Body of pancreas (tissue), 4 donors: ENCODE results near the gene DNAI1. TPM values are rescaled to one million over a fixed set of nuclear protein-coding genes. Genes with fewer than 3 reads are reported as not detected.
"Not testable (repeated sequence)": the region's sequence is repeated elsewhere in the genome, so short reads cannot be mapped to it uniquely, and the experiment has no call there.

ENCODE experiments used
- ATAC-seq: fragments of 150-250 bp; one replicate; pipeline ENCODE4 v1.9.1; 2016
- DNase-seq, 4 donors: peaks; one replicate each; pipeline ENCODE4 v3.0.0-alpha.2; 2019
- H3K27ac ChIP-seq, 4 donors: fragments of 200-600 bp; sonication (generic); 1 replicate in 3 of 4; 2 replicates in 1 of 4; pipeline versions ENCODE4 v1.5.1 to v1.6.1; 2016 to 2019; ENCODE audit warnings: mild to moderate bottlenecking in 1 of 4, mixed read lengths in 1 of 4, moderate library complexity in 1 of 4
- H3K27me3 ChIP-seq, 2 donors: fragments of 200-600 bp; sonication (generic); one replicate each; pipeline ENCODE4 v1.6.0; 2016; ENCODE audit warnings: mild to moderate bottlenecking in 1 of 2
- H3K36me3 ChIP-seq, 2 donors: fragments of 200-600 bp; sonication (generic); replicated peaks in 1 of 2; 2 replicates each; pipeline ENCODE4 v1.5.1; 2016; ENCODE audit warnings: low read depth in 2 of 2; ENCODE audit not compliant: insufficient read depth in 1 of 2
- H3K4me1 ChIP-seq: fragments of 200-600 bp; sonication (generic); one replicate; pipeline ENCODE4 v1.6.0; 2016
- H3K4me3 ChIP-seq, 2 donors: fragments of 200-600 bp; sonication (generic); 1 replicate in 1 of 2; 2 replicates in 1 of 2; pipeline ENCODE4 v1.5.1; 2016 to 2019
- H3K9me3 ChIP-seq, 3 donors: fragments of 200-600 bp; sonication (generic); 1 replicate in 2 of 3; 2 replicates in 1 of 3; pipeline ENCODE4 v1.5.1; 2016
- CTCF ChIP-seq, 7 experiments: fragments of 450-650 bp in 4 of 7; fragments of 200-600 bp in 3 of 7; sonication (generic) in 3 of 7; IDR thresholded peaks; one replicate each; pipeline ENCODE4 v1.5.1; 2016 to 2019; ENCODE audit warnings: antibody characterized with exemption in 7 of 7
- POLR2A ChIP-seq, 3 donors: fragments of 450-650 bp; IDR thresholded peaks; one replicate each; pipeline ENCODE4 v1.6.1; 2016; ENCODE audit warnings: antibody characterized with exemption in 3 of 3, mild to moderate bottlenecking in 2 of 3
- WGBS, 2 donors: methylation state at CpG; one replicate each; pipeline ENCODE4 v1.1.5; 2017; 5-methylcytosine and 5-hydroxymethylcytosine counted together
- intact Hi-C: fragments of 100-400 bp; cut with DNase I; formaldehyde crosslinking; loops from one replicate; pipeline ENCODE4 v1.15.1; 2023
- total RNA-seq, 2 donors: library from RNA; depleted of rRNA; stranded (reverse); fragments of >200 nt; gene quantifications; one replicate each; pipeline ENCODE4 v1.1.0, GENCODE V29; 2016

DNAI1 gene
- total RNA-seq, 2 donors from 2014 or later = 0.99 to 2.1 TPM

DNA sequence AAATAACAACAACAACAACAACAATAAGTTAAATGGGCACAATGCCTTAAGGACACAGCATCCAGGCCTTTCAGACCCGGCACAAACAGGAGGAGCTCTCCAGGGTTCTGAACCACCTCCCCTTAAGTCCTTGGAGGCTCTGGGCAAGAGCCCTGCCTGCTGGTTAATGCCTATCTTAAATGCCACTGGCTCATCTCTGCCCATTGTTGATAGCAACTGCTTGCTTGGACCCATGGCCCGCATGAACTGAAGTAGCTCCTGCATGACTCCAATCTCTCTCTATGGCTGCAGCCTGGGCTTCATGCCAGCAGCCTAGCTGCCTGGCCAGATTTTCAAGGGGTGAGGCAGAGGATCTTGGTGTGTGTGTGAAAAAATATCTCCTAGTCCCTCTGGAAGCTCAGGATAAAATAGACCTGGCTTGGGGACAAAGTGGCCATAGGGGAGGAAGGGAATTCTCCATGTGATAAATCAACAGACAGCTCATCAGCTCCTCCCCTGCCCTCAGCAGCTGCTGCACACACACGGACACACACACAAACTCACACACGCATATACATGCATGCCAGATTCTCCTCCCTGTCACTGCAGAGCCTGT, 27.7 kb upstream of the DNAI1 start:
- peak; percentile 42 to 66 (median 52) for DNase-seq
- no peaks in the 10 kb centered on the region for H3K9me3 ChIP-seq
- H3K4me1 ChIP-seq = peaks cover 17% of the 10 kb centered on the region
- TF ChIP-seq CTCF (IDR thresholded peaks at IDR 0.05) (no peak), POLR2A (IDR thresholded peaks at IDR 0.05) (no peak)
- intact Hi-C loops = loop anchor here (10.0 kb wide), 1 partner anchor 164 kb away; no protein-coding TSS in a partner anchor
- H3K4me3 ChIP-seq = no peak overlapping the region
- no peaks in the 10 kb centered on the region for H3K36me3 ChIP-seq
- 13 to 25% methylated on average over 4 of the region's 4 CpGs for WGBS, 2 donors
- peak; percentile 53 for ATAC-seq
- no peak overlapping the region for H3K27ac ChIP-seq
- no peaks in the 10 kb centered on the region for H3K27me3 ChIP-seq

- no peak for ATAC-seq
Observed at GRCh38 chr9:34431667-34432066, 26.9 kb upstream of the DNAI1 start.

DNA sequence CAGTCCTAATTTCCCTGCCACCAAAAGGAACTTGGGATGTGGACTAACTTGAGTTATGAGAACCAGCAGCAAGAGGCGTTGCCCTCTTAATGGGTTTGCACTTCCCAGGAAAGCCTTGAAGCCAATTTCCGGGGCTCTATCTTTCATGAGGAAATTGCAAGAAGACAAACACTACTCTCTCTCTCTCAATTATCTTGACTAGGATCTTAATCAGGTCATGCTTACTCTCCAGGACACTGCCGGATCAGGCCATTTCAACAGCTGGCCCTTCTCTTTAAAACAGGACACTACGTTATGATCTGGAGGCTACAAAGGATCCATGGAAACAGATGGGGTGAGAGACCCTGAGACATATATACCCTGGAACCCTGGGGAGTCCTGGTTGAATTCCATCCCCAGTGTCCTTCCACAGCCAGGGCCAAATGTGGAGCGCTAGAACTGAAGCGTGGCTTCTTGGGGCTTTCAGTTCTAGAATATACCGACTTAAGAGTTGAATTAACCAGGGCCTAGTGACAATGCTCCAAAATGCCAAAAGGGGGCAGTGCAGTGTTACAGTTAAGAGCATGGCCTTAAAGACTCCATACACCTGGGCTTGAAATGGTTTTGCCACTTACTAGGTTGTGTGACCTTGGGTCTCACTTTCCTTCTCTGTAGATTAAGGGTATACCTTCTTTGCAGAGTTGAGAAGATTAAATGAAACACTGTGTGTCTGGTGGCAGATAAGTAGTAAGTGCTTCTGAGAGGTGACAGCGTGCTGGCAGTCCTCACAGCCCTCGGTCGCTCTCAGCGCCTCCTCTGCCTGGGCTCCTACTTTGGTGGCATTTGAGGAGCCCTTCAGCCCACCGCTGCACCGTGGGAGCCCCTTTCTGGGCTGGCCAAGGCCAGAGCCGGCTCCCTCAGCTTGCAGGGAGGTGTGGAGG, 21.3 kb upstream of the DNAI1 start:
- ATAC-seq (peak; percentile 80), DNase-seq (peak; percentile 69 to 81 (median 74))
- H3K27ac ChIP-seq = no peak overlapping the region
- no peaks in the 10 kb centered on the region for H3K27me3 ChIP-seq
- no peak for TF ChIP-seq POLR2A (IDR thresholded peaks at IDR 0.05)
- peak; percentile 58 to 85 (median 79) for TF ChIP-seq CTCF (IDR thresholded peaks at IDR 0.05)
- no peak overlapping the region for H3K4me3 ChIP-seq
- WGBS, 2 donors = 62 to 72% methylated on average over 7 to 13 of the region's 14 CpGs
- no peaks in the 10 kb centered on the region for H3K36me3 ChIP-seq
- H3K4me1 ChIP-seq = no peaks in the 10 kb centered on the region
- intact Hi-C loops = loop anchor here (5.0 to 10.0 kb wide), 2 partner anchors 60 to 158 kb away; no protein-coding TSS in a partner anchor
- no peaks in the 10 kb centered on the region for H3K9me3 ChIP-seq

More at GRCh38 chr9:34431667-34432066, 26.9 kb upstream of the DNAI1 start:
- Histone ChIP-seq H3K9me3 (no peaks in the 10 kb centered on the region), H3K4me1 (peaks cover 17% of the 10 kb centered on the region), H3K27me3 (no peaks in the 10 kb centered on the region), H3K36me3 (no peaks in the 10 kb centered on the region), H3K27ac (no peak overlapping the region), H3K4me3 (no peak overlapping the region)
- intact Hi-C loops = loop anchor here (10.0 kb wide), 1 partner anchor 163 kb away; no protein-coding TSS in a partner anchor
- WGBS, 2 donors = 42 to 62% methylated on average over 2 of the region's 2 CpGs
- DNase-seq = peak in 3 of 4 donors; percentile 6 to 62 (median 53)
- no peak for TF ChIP-seq POLR2A (IDR thresholded peaks at IDR 0.05)
- TF ChIP-seq CTCF (IDR thresholded peaks at IDR 0.05) = no peak

GRCh38 chr9:34437926-34438307, 20.7 kb upstream of the DNAI1 start:
- H3K36me3 ChIP-seq, H3K4me1 ChIP-seq, H3K27me3 ChIP-seq, H3K9me3 ChIP-seq, H3K4me3 ChIP-seq, H3K27ac ChIP-seq, DNase-seq, ATAC-seq: not testable (repeated sequence)
- WGBS, 2 donors = 95 to 100% methylated on average over 2 to 7 of the region's 28 CpGs
- intact Hi-C loops = loop anchor here (5.0 to 10.0 kb wide), 2 partner anchors 59 to 157 kb away; no protein-coding TSS in a partner anchor

- H3K27ac ChIP-seq, ATAC-seq, H3K4me1 ChIP-seq, H3K36me3 ChIP-seq, H3K27me3 ChIP-seq, DNase-seq, H3K9me3 ChIP-seq, H3K4me3 ChIP-seq: not testable (repeated sequence)
- intact Hi-C loops = loop anchor here (5.0 to 10.0 kb wide), 2 partner anchors 59 to 156 kb away; no protein-coding TSS in a partner anchor
- 77 to 91% methylated on average over 4 of the region's 4 CpGs for WGBS, 2 donors
Observed at GRCh38 chr9:34438465-34438864, 20.1 kb upstream of the DNAI1 start.
